ENCODE data around the gene CHST13. TPM values are rescaled to one million over a fixed set of nuclear protein-coding genes. Genes with fewer than 3 reads are reported as not detected.

CHST13 gene
- total RNA-seq, 4 donors from 2014 or later, result 0.32 TPM; not detected in 3

DNA sequence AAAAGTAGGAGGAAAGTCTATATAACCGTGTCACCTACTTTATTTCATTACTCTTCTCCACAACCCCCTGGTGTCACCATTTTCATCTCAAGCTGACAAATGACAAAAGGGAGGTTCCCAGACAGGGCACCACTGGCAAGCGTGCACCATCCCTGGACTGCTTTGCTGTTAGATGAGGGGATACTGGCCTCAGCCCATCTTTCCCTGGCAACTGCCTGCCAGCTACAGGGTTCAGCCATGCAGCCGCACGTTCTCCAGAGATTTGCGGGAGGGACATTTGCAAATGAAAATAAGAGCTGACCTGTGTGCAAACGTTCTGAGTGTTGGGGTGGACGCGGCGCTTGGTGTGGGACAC, 7.0 kb upstream of the CHST13 start:
- 76 to 82% methylated on average over 9 of the region's 9 CpGs for WGBS, 2 donors
- TF ChIP-seq, protein P1, sequence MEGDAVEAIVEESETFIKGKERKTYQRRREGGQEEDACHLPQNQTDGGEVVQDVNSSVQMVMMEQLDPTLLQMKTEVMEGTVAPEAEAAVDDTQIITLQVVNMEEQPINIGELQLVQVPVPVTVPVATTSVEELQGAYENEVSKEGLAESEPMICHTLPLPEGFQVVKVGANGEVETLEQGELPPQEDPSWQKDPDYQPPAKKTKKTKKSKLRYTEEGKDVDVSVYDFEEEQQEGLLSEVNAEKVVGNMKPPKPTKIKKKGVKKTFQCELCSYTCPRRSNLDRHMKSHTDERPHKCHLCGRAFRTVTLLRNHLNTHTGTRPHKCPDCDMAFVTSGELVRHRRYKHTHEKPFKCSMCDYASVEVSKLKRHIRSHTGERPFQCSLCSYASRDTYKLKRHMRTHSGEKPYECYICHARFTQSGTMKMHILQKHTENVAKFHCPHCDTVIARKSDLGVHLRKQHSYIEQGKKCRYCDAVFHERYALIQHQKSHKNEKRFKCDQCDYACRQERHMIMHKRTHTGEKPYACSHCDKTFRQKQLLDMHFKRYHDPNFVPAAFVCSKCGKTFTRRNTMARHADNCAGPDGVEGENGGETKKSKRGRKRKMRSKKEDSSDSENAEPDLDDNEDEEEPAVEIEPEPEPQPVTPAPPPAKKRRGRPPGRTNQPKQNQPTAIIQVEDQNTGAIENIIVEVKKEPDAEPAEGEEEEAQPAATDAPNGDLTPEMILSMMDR (IDR thresholded peaks at IDR 0.05), result no peak
- TF ChIP-seq POLR2A (IDR thresholded peaks at IDR 0.05), result no peak
- DNase-seq (ENCODE audit: low spot score in 2 of 2), result no peak
- intact Hi-C loops (cut with DNase I; ENCODE audit: low total_unique reads), result no loop called here
- H3K4me3 ChIP-seq (ENCODE audit: low read depth, poor library complexity, severe bottlenecking), result no peak overlapping the region

DNA sequence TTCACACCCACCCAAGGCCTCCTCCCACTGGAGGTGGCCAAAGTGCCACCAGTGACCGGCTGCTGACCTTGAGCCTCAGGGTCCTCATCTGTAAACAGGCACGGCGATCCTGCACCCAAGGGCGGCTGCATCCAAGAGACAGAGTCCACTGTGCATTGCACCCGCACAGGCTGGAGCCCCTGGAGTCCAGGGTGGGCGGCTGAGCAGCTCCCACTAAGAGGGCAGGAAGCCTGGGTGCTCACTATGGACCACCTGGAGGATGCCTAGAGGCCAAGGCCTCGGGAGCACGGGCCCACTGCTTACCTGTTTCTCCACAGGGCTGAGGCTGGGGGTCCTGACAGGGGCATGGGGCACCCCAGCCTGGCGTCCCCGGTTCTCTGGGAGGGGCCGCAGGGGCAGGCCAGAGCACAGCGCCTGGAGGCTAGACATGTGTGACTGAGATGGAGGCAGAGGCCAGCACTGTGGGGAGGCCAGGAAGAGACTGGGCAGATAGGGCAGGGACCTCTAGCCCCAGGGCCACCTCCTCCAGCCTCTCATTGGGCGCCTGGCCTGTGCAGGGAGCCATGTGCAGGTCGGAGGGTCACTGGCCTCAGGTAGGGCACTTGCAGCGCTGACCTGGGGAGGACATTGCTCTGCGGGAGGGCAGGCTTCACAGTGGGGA, 6.5 kb upstream of the CHST13 start, which contains the start of gene UROC1:
UROC1 (minus strand) TSS at position 483 of the 661 bp plus-strand sequence; CDS start at position 429, 54 bp downstream.
- TF ChIP-seq, protein P1 (IDR thresholded peaks at IDR 0.05), result no peak
- no peak for TF ChIP-seq POLR2A (IDR thresholded peaks at IDR 0.05)
- no peak for DNase-seq (ENCODE audit: low spot score in 2 of 2)
- intact Hi-C loops (cut with DNase I; ENCODE audit: low total_unique reads), result no loop called here
- 84 to 94% methylated on average over 12 to 15 of the region's 16 CpGs for WGBS, 2 donors
- no peak within 1 kb of the TSS for H3K4me3 ChIP-seq (ENCODE audit: low read depth, poor library complexity, severe bottlenecking)

DNA sequence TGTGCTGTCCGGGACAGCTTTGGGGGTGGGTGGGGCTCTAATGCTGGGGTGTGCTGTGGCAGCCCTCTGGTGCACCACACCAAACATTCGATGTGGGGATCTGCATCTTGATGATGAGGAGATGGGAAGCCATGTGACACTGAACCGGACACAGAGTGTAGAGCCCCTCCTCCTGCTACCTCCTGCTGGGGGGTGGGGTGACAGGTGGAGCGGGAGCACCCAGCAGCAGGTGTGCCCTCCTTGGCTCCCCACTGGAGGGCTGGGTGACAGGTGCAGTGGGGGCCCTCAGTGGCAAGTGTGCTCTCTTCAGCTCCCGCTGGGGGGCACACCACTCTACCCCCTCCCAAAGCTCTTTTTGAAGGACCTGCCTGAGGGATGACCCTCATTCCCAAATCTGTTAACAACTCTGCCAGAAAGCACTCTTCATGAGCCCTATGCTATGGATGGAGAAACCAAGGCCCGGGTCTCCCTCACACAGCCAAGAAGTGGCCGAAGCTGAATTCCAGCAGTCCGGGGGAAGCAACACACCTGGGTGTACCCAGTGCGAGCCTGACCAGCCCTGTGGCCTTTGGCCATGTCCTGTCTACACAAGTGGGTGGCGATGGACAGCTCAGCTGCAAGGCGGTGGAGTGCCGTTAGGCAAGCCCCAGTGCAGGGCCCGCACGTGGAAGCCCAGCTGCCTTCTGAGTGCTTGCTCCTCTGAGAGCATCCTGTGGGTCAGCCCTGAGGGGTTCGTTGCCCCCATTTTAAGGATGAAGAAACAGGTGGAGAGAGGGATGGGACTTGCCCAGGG, 5.8 kb upstream of the CHST13 start:
- intact Hi-C loops (cut with DNase I; ENCODE audit: low total_unique reads), result no loop called here
- WGBS, 2 donors, result 86 to 87% methylated on average over 13 to 14 of the region's 15 CpGs
- DNase-seq (ENCODE audit: low spot score in 2 of 2), result no peak
- TF ChIP-seq POLR2A (IDR thresholded peaks at IDR 0.05), result no peak
- TF ChIP-seq, protein P1 (IDR thresholded peaks at IDR 0.05), result no peak
- H3K4me3 ChIP-seq (ENCODE audit: low read depth, poor library complexity, severe bottlenecking), result no peak overlapping the region

DNA sequence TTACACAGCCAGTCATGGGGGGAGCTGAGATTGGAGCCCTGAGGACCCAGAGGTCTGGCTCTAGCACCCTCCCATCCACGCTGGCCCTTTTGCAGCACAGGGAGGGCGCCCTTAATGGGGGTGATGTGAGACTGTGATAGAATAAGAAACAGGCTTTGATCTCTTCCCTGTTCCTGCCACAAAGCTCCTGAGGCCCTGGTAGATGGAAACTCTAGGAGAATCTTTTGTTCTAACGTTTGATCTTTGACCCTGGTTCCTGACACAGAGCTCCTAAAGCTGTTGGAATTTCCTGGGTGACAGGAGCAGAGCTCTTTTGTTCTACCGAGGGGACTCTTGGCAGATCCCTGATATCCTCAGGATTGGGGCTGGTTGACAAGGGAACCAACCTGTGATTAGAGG, 5.2 kb upstream of the CHST13 start:
- no peak overlapping the region for H3K4me3 ChIP-seq (ENCODE audit: low read depth, poor library complexity, severe bottlenecking)
- TF ChIP-seq POLR2A (IDR thresholded peaks at IDR 0.05), result no peak
- TF ChIP-seq, protein P1 (IDR thresholded peaks at IDR 0.05), result no peak
- no peak for DNase-seq (ENCODE audit: low spot score in 2 of 2)
- intact Hi-C loops (cut with DNase I; ENCODE audit: low total_unique reads), result no loop called here
- 67 to 75% methylated on average over 4 of the region's 4 CpGs for WGBS, 2 donors

DNA sequence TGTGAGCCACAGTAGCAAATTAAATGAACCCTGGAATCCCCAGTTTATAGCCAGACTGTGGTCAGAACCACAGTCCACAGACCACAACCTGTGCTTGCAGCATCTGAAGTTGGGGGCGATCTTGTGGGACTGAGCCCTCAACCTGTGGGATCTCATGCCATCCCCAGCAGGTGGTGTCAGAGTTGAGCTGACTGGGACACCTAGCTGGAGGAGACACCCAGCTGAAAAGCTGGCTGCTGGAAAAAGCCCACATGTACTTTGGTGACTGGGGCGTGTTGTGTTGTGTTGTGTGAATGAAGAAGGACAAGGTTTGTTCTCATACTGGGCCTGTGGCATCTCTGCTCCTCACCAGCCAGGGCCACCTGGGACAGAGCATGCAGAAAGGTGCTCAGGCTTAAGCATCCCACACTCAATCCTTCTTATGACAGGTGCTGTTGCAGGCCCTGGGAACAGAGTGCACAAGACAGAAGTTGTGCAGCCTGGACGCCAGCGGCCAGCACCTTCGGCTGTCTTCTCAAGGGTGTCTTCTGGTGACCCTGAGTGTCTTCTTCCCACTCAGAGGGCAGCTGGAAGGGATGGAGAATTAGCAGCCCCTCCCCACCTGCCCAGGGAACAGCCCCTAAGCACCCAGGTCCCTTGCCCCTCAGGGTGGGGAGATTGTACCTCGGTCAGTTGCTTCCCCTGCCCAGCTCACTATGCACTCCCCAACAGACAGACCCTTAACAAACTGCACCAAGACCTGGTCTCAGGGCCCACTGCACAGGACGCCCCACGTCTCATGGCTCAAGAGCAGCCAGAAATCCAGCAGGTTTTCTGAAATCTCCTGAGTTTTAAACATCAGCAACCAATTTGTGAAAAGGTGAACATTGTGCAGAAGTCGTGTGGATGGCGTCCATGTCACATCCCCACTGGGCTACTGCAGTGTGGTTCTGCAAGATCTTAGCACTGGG, 4.2 kb upstream of the CHST13 start:
- intact Hi-C loops (cut with DNase I; ENCODE audit: low total_unique reads), result loop anchor here (10.0 kb wide), 1 partner anchor 1025 kb away; no protein-coding TSS in a partner anchor
- TF ChIP-seq POLR2A (IDR thresholded peaks at IDR 0.05), result no peak
- TF ChIP-seq, protein P1 (IDR thresholded peaks at IDR 0.05), result no peak
- no peak overlapping the region for H3K4me3 ChIP-seq (ENCODE audit: low read depth, poor library complexity, severe bottlenecking)
- no peak for DNase-seq (ENCODE audit: low spot score in 2 of 2)
- WGBS, 2 donors, result 81 to 85% methylated on average over 10 of the region's 10 CpGs

All from lower leg skin (tissue), 4 donors.